ENCODE measurements around the gene MX2.

The MX2 gene

GRCh38 chr21:41327753-41328152, 34.1 kb upstream of the MX2 start:
- no peak for DNase-seq (ENCODE audit: low read depth)
- no peak for TF ChIP-seq CTCF (conservative IDR thresholded peaks at IDR 0.05; ENCODE audit: low read depth, low read length)
- H3K4me3 ChIP-seq (ENCODE audit: low read length), result no peak overlapping the region

- no peak for DNase-seq (ENCODE audit: low read depth)
- H3K4me3 ChIP-seq (ENCODE audit: low read length), result no peak overlapping the region
- TF ChIP-seq CTCF (conservative IDR thresholded peaks at IDR 0.05; ENCODE audit: low read depth, low read length), result no peak
Measured at GRCh38 chr21:41328660-41329607, 32.9 kb upstream of the MX2 start.

GRCh38 chr21:41333752-41334151, 28.1 kb upstream of the MX2 start:
- TF ChIP-seq CTCF (conservative IDR thresholded peaks at IDR 0.05; ENCODE audit: low read depth, low read length), result no peak
- no peak for DNase-seq (ENCODE audit: low read depth)
- H3K4me3 ChIP-seq (ENCODE audit: low read length), result no peak overlapping the region

GRCh38 chr21:41337515-41337914, 24.3 kb upstream of the MX2 start:
- TF ChIP-seq CTCF (conservative IDR thresholded peaks at IDR 0.05; ENCODE audit: low read depth, low read length), result no peak
- DNase-seq (ENCODE audit: low read depth), result no peak
- no peak overlapping the region for H3K4me3 ChIP-seq (ENCODE audit: low read length)

GRCh38 chr21:41338455-41338854, 23.4 kb upstream of the MX2 start:
- TF ChIP-seq CTCF (conservative IDR thresholded peaks at IDR 0.05; ENCODE audit: low read depth, low read length), result no peak
- H3K4me3 ChIP-seq (ENCODE audit: low read length), result no peak overlapping the region

GRCh38 chr21:41342035-41342434, 19.8 kb upstream of the MX2 start:
- DNase-seq (ENCODE audit: low read depth), result no peak
- no peak for TF ChIP-seq CTCF (conservative IDR thresholded peaks at IDR 0.05; ENCODE audit: low read depth, low read length)
- no peak overlapping the region for H3K4me3 ChIP-seq (ENCODE audit: low read length)

More at GRCh38 chr21:41338455-41338854, 23.4 kb upstream of the MX2 start:
- DNase-seq (ENCODE audit: low read depth), result no peak

GRCh38 chr21:41344146-41344545, 17.7 kb upstream of the MX2 start:
- no peak for TF ChIP-seq CTCF (conservative IDR thresholded peaks at IDR 0.05; ENCODE audit: low read depth, low read length)
- no peak for DNase-seq (ENCODE audit: low read depth)

More at GRCh38 chr21:41344146-41344545, 17.7 kb upstream of the MX2 start:
- H3K4me3 ChIP-seq (ENCODE audit: low read length), result no peak overlapping the region

Data from retinal pigment epithelial cell (primary cell).